Vagina (tissue), 2 donors: ENCODE data around the gene LSM4.

ENCODE experiments used
- POLR2A ChIP-seq, 2 donors: fragments of 450-650 bp; IDR thresholded peaks; one replicate each; pipeline ENCODE4 v1.6.1; 2017; ENCODE audit warnings: antibody characterized with exemption in 2 of 2, mild to moderate bottlenecking in 2 of 2, moderate library complexity in 2 of 2
- TF ChIP-seq, protein P1 (sequence below), 3 experiments: fragments of 450-650 bp in 2 of 3; fragments of 200-600 bp in 1 of 3; sonication (generic) in 1 of 3; IDR thresholded peaks; one replicate each; pipeline ENCODE4 v1.5.1; 2017 to 2019; ENCODE audit warnings: antibody characterized with exemption in 3 of 3, mild to moderate bottlenecking in 2 of 3, moderate library complexity in 2 of 3

DNA sequence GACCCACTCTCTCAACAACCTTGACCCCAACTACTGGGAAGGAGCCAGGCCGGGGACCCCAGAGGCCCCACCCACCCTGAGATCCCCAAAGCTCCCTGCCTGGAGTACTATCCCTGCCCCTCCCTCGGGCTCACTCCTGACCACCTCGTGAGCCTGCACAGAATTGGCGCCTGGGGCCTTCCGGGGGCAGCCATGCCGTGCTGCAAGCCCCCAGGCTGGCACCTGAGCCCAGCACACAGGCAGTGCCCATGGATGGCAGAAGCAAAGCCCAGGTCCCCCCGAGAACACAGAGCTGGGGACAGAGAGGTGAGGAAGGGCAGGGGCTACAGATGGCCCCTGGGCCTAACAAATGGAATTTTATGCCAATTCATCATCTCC is 13.9 kb downstream of the LSM4 start:
- TF ChIP-seq, protein P1, sequence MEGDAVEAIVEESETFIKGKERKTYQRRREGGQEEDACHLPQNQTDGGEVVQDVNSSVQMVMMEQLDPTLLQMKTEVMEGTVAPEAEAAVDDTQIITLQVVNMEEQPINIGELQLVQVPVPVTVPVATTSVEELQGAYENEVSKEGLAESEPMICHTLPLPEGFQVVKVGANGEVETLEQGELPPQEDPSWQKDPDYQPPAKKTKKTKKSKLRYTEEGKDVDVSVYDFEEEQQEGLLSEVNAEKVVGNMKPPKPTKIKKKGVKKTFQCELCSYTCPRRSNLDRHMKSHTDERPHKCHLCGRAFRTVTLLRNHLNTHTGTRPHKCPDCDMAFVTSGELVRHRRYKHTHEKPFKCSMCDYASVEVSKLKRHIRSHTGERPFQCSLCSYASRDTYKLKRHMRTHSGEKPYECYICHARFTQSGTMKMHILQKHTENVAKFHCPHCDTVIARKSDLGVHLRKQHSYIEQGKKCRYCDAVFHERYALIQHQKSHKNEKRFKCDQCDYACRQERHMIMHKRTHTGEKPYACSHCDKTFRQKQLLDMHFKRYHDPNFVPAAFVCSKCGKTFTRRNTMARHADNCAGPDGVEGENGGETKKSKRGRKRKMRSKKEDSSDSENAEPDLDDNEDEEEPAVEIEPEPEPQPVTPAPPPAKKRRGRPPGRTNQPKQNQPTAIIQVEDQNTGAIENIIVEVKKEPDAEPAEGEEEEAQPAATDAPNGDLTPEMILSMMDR (IDR thresholded peaks at IDR 0.05): no peak
- TF ChIP-seq POLR2A (IDR thresholded peaks at IDR 0.05): no peak
